Smooth muscle cell (in vitro differentiated cells): ENCODE measurements around the gene CFAP221. TPM values are rescaled to one million over a fixed set of nuclear protein-coding genes. Genes with fewer than 3 reads are reported as not detected.

Source experiments
- DNase-seq: peaks from one replicate; lab custom pipeline; 2025; ENCODE audit not compliant: unreplicated experiment; lab: John Stamatoyannopoulos, UW
- H2AFZ ChIP-seq: fragments of 200-600 bp; sonication (generic); 2 replicates; pipeline ENCODE4 v1.6.0; 2016; ENCODE audit warnings: antibody characterized with exemption, low read depth, mild to moderate bottlenecking
- H3F3A ChIP-seq: fragments of 200-600 bp; sonication (generic); 2 replicates; pipeline ENCODE4 v1.6.0; 2017; ENCODE audit warnings: antibody characterized with exemption, low read depth
- H3K27ac ChIP-seq: fragments of 200-600 bp; sonication (generic); 2 replicates; pipeline ENCODE4 v1.5.1; 2016; ENCODE audit warnings: low read depth, mild to moderate bottlenecking
- H3K27me3 ChIP-seq: fragments of 200-600 bp; sonication (generic); 2 replicates; pipeline ENCODE4 v1.6.1; 2016; ENCODE audit warnings: low read depth, mild to moderate bottlenecking
- H3K36me3 ChIP-seq: fragments of 200-600 bp; sonication (generic); 2 replicates; pipeline ENCODE4 v1.5.1; 2016; ENCODE audit warnings: low read depth
- H3K4me1 ChIP-seq: fragments of 200-600 bp; sonication (generic); 2 replicates; pipeline ENCODE4 v1.5.1; 2016; ENCODE audit warnings: low read depth
- H3K4me2 ChIP-seq: fragments of 200-600 bp; sonication (generic); 2 replicates; pipeline ENCODE4 v1.6.0; 2016; ENCODE audit warnings: mild to moderate bottlenecking
- H3K4me3 ChIP-seq: fragments of 200-600 bp; sonication (generic); 2 replicates; pipeline ENCODE4 v1.5.1; 2016; ENCODE audit warnings: mild to moderate bottlenecking
- H3K79me2 ChIP-seq: fragments of 200-600 bp; sonication (generic); 2 replicates; pipeline ENCODE4 v1.6.0; 2016; ENCODE audit warnings: low read depth, mild to moderate bottlenecking
- H3K9ac ChIP-seq: fragments of 200-600 bp; sonication (generic); 2 replicates; pipeline ENCODE4 v1.6.0; 2016; ENCODE audit warnings: low read depth
- H3K9me3 ChIP-seq: fragments of 200-600 bp; sonication (generic); replicated peaks from 2 replicates; pipeline ENCODE4 v1.5.1; 2016; ENCODE audit warnings: low read depth
- H4K20me1 ChIP-seq: fragments of 200-600 bp; sonication (generic); 2 replicates; pipeline ENCODE4 v1.6.0; 2016; ENCODE audit warnings: low read depth
- WGBS: methylation state at CpG from one replicate; pipeline ENCODE4 v1.1.7; 2016; ENCODE audit warnings: low lambda C conversion rate; 5-methylcytosine and 5-hydroxymethylcytosine counted together
- polyA plus RNA-seq: library from polyadenylated mRNA; unstranded; fragments of >200 nt; fragmentation: Nextera tagmentation; extraction: Ambion mirVana; gene quantifications from 2 replicates; pipeline ENCODE4 v1.2.1, GENCODE V29; 2016
- total RNA-seq: library from RNA; depleted of rRNA; stranded (reverse); fragments of >200 nt; gene quantifications from 2 replicates; pipeline ENCODE4 v1.2.3, GENCODE V29; 2014
- TF ChIP-seq, protein P1 (sequence below): fragments of 200-600 bp; sonication (generic); IDR thresholded peaks from 2 replicates; pipeline ENCODE4 v1.5.1; 2017; ENCODE audit warnings: borderline replicate concordance, mild to moderate bottlenecking, antibody characterized with exemption; ENCODE audit not compliant: insufficient read depth, poor library complexity, severe bottlenecking

CFAP221 gene
- total and polyA plus RNA-seq, 2 experiments from 2014 or later: 0.17 to 0.31 TPM

GRCh38 chr2:119545754-119546446 lies 1.7 kb downstream of the CFAP221 start:
- Histone ChIP-seq H3F3A (peaks cover 9% of the 10 kb centered on the region), H3K4me3 (no peak overlapping the region), H2AFZ (no peak overlapping the region), H3K4me2 (no peak overlapping the region), H3K36me3 (no peaks in the 10 kb centered on the region), H3K27ac (no peak overlapping the region), H3K9me3 (no peaks in the 10 kb centered on the region), H3K27me3 (no peaks in the 10 kb centered on the region), H3K79me2 (no peaks in the 10 kb centered on the region), H3K4me1 (no peaks in the 10 kb centered on the region), H3K9ac (no peak overlapping the region), H4K20me1 (no peaks in the 10 kb centered on the region)
- WGBS: 68% methylated on average over 6 of the region's 6 CpGs
- TF ChIP-seq, protein P1, sequence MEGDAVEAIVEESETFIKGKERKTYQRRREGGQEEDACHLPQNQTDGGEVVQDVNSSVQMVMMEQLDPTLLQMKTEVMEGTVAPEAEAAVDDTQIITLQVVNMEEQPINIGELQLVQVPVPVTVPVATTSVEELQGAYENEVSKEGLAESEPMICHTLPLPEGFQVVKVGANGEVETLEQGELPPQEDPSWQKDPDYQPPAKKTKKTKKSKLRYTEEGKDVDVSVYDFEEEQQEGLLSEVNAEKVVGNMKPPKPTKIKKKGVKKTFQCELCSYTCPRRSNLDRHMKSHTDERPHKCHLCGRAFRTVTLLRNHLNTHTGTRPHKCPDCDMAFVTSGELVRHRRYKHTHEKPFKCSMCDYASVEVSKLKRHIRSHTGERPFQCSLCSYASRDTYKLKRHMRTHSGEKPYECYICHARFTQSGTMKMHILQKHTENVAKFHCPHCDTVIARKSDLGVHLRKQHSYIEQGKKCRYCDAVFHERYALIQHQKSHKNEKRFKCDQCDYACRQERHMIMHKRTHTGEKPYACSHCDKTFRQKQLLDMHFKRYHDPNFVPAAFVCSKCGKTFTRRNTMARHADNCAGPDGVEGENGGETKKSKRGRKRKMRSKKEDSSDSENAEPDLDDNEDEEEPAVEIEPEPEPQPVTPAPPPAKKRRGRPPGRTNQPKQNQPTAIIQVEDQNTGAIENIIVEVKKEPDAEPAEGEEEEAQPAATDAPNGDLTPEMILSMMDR: no peak
- DNase-seq: no peak

DNA sequence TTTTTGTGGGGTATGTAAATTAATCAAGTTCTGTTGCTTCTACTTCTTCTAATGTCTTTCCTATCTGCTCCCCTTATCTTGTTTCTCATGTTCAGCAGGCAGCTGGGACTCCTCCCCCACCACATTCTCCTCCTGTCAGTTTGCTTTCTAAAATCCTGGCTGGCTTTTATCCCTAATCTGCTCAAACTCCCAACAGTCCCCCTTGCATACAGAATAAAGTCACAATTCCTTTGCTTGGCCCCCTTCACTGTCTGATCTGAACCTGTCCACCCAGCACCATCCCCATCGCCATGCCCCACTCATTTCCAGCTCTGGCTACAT lies 2.2 kb downstream of the CFAP221 start:
- no peaks in the 10 kb centered on the region for H3K79me2 ChIP-seq
- no peak overlapping the region for H3K4me3 ChIP-seq
- no peaks in the 10 kb centered on the region for H3K27me3 ChIP-seq
- no peak overlapping the region for H3K9ac ChIP-seq
- H3K27ac ChIP-seq: no peak overlapping the region
- H3F3A ChIP-seq: peaks cover 9% of the 10 kb centered on the region
- DNase-seq: no peak
- H2AFZ ChIP-seq: no peak overlapping the region
- TF ChIP-seq, protein P1: no peak
- no peaks in the 10 kb centered on the region for H3K9me3 ChIP-seq
- WGBS: 76% methylated on average over 1 of the region's 1 CpG
- no peaks in the 10 kb centered on the region for H4K20me1 ChIP-seq
- no peaks in the 10 kb centered on the region for H3K36me3 ChIP-seq
- H3K4me1 ChIP-seq: no peaks in the 10 kb centered on the region
- H3K4me2 ChIP-seq: no peak overlapping the region

DNA sequence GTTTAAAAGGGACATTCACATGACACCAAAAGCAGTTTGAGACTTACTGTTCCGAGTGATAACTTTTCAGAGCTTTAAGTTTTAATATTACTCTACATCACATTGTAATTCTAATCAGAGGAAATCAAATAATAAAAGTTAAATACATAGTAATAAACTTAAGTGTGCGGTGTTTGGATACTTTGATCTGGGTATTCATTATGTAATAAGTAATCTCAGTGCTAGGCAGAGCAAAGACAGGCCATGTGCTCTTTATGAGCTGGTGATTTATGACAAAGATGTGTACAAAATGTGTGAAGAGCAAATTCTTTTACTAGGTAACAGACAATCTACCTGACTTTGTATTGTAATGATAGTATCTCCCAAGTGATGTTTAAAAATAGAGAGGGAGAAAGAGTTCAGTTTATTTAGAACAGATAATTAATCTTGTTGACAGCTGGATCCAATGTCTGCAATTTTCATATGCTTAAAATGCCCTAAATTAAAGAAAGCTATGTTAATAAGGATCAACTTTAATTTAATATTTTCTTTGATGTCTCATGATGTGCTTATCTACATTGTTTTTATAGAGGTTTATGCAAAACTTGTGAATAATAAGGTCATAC lies 4.4 kb downstream of the CFAP221 start:
- TF ChIP-seq, protein P1: no peak
- Histone ChIP-seq H3K4me1 (no peaks in the 10 kb centered on the region), H3K27ac (no peak overlapping the region), H2AFZ (no peak overlapping the region), H3K4me2 (no peak overlapping the region), H3K79me2 (no peaks in the 10 kb centered on the region), H3F3A (peaks cover 9% of the 10 kb centered on the region), H3K36me3 (no peaks in the 10 kb centered on the region), H3K9me3 (no peaks in the 10 kb centered on the region), H3K9ac (no peak overlapping the region), H4K20me1 (no peaks in the 10 kb centered on the region), H3K27me3 (no peaks in the 10 kb centered on the region), H3K4me3 (no peak overlapping the region)
- DNase-seq: no peak
- 88% methylated on average over 2 of the region's 2 CpGs for WGBS

DNA sequence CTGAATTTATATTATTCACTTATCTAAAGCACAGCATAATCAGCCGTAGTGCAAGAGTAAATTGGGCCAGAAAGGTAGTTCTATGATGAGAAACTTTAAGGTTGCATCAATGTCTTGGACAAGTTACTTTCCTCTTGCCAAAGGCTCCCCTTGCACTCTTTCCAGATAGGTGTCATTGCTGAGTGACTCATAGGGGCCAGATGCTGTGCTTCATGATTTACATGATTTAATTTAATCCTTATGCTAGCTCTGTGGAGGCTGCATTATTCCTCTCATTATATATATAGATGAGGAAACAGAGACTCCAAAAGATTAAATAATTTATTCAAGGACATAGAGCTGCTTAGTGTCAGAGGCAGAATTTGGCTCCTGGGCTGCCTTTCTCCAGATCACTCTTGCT lies 5.0 kb downstream of the CFAP221 start:
- H3K4me1 ChIP-seq: no peaks in the 10 kb centered on the region
- H3F3A ChIP-seq: peaks cover 9% of the 10 kb centered on the region
- no peak for DNase-seq
- H3K36me3 ChIP-seq: no peaks in the 10 kb centered on the region
- 97% methylated on average over 1 of the region's 1 CpG for WGBS
- H3K9ac ChIP-seq: no peak overlapping the region
- no peaks in the 10 kb centered on the region for H3K79me2 ChIP-seq
- no peaks in the 10 kb centered on the region for H3K27me3 ChIP-seq
- H2AFZ ChIP-seq: no peak overlapping the region
- H3K4me2 ChIP-seq: no peak overlapping the region
- H3K27ac ChIP-seq: no peak overlapping the region
- H4K20me1 ChIP-seq: no peaks in the 10 kb centered on the region
- no peak overlapping the region for H3K4me3 ChIP-seq
- H3K9me3 ChIP-seq: no peaks in the 10 kb centered on the region
- TF ChIP-seq, protein P1: no peak
